GM19468 (cell line): ENCODE measurements around the gene SSPN.

Source experiments
- ATAC-seq: cut with Tn5 transposase; IDR thresholded peaks from one replicate; pipeline ENCODE4 v1.9.1; 2021; ENCODE audit warnings: mild to moderate bottlenecking, moderate library complexity, moderate number of reproducible peaks; ENCODE audit not compliant: unreplicated experiment; ENCODE audit errors: extremely low read depth

The SSPN gene

GRCh38 chr12:26185532-26186320 is 9.6 kb upstream of the SSPN start:
- no peak for ATAC-seq

- ATAC-seq, result no peak
Observed at GRCh38 chr12:26187014-26187798, 8.2 kb upstream of the SSPN start.

GRCh38 chr12:26188127-26188526 is 7.2 kb upstream of the SSPN start:
- ATAC-seq, result no peak

DNA sequence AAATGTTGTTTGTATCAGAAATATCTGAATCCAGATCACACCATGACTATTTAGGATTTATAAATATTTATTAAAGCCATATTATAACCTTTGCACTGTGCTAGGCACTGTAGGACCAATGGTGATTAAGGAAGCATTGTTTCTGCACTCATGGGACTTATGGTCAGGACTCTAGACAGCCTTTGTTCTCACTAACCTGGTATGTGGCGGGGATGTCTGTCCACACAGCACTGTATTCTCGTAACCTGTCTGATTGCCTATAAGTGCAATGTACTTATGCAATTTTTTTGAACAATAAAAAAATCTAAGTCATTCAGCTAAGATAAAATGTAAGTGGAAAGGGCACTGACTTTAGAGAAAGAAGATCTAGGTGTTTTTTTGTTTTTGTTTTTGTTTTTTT is 6.7 kb upstream of the SSPN start:
- ATAC-seq, result no peak

DNA sequence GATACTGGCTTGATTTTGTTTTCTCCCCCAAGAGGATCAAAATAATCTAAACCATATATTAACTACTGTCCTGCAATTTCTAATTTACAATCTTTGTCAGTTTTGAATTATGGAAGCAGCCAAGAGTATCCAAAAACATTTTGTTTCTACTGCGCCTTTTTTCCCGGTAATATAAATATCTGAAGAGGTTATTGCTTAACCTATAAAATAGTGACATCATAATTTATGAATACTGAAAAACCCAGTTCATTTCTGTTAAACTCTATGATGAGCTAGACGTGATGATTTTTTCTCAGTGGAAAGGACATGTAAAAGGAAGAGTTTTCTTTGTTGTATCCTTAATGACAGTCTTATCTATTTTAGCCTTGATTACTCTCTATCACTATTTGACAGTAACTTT is 3.2 kb upstream of the SSPN start:
- no peak for ATAC-seq

- no peak for ATAC-seq
Observed at GRCh38 chr12:26193539-26193938, 1.8 kb upstream of the SSPN start.

DNA sequence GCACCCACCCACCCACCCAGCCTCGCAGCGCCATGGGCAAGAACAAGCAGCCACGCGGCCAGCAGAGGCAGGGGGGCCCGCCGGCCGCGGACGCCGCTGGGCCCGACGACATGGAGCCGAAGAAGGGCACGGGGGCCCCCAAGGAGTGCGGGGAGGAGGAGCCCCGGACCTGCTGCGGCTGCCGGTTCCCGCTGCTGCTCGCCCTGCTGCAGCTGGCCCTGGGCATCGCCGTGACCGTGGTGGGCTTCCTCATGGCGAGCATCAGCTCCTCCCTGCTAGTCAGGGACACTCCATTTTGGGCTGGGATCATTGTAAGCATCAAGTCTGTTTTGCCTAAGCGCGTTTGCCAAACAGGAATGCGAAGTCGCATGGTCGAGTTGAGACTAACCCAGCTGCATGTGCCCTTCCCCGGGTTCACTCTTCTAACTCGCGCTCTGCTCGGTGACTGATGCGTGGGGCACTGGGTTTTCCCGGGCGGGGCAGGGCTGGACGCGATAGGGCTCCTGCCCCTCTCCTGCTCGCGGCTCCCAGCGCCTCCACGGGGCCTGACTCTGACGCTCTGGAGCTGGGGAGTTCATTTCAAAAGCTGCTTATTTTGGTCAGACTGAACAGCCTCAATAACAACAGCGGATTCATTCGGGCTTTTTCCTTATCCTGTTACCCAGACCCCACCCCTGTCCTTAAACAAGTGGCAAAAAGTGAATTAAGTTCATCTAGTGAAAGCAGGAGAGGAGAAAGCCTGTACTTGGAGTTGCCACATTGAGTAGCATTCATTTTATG is 458 bp downstream of the SSPN start:
- ATAC-seq, result no peak

- no peak for ATAC-seq
Observed at GRCh38 chr12:26196421-26196716, 996 bp downstream of the SSPN start.

- ATAC-seq, result no peak
Observed at GRCh38 chr12:26197832-26198231, 2.5 kb downstream of the SSPN start.

DNA sequence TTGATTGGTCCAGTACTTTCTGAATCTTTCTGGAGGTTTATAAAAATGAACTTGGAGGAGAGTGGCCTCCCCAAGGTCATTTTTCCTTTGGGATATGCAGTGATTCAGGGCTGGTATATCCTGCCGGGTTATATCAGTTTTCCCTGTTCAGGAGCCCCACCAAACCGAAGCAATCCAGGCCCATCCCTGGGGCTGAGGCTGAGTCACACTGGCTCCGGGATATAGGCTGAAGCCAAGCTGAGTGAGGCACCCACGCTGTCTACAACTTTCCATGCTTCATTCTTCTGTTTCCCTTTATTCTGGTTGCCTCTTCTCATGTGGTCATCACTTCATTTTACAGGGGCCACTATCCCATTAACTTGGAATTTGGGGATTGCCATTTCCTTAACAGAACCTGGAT is 3.4 kb downstream of the SSPN start:
- no peak for ATAC-seq

GRCh38 chr12:26203167-26203780 is 7.9 kb downstream of the SSPN start:
- ATAC-seq, result no peak

DNA sequence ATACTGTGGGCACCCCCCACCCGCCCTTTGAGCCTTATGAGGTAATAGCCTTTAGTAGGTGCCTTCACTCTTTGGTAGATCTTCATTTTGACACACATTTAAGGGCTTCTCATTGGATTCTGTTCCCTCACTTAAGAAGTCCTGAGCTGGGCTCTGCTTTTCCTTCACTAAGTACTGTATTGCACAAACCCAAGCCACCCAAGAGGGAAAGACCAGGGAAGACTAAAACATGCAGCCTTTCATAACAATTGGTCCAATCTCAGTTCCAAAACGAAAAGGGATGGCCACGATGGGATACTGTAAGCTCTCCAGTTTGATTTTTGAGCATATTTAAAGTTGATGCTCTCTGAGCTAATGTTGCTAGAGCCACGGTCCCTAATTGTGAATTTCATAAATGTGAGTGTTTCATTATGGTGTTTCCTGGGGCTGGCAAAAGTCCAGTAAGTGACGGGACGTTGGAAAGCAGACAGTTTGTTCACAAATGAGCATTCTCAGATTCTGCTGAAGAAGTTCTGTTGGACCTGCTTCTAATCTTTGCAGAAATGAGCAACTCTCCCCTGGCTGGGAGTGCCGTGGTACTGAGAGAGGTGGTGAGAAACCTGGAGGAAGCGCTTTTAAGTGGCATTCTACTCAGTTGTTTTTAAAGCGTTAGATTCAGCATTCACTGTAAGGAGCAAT is 9.4 kb downstream of the SSPN start:
- ATAC-seq, result no peak

- no peak for ATAC-seq
Observed at GRCh38 chr12:26205298-26205697, 9.9 kb downstream of the SSPN start.

DNA sequence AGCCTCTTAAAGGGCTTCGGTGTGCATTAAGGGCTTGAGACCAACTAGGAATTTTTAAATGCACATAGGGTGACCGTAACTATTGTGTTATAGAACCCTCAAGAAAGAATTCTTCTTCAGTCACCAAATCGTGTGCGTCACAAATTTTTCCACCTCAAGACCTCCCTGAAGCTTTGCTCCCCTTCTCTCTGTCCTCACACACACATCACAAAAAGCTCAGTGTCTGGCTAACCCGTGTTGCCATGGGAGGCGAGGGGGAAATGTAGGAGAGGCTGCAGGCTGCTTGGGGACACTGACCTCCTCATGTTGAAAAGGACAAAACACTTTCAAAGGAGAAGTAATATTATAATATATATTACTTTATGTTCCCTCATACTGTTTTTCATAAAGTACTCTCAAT is 10.6 kb downstream of the SSPN start:
- no peak for ATAC-seq

DNA sequence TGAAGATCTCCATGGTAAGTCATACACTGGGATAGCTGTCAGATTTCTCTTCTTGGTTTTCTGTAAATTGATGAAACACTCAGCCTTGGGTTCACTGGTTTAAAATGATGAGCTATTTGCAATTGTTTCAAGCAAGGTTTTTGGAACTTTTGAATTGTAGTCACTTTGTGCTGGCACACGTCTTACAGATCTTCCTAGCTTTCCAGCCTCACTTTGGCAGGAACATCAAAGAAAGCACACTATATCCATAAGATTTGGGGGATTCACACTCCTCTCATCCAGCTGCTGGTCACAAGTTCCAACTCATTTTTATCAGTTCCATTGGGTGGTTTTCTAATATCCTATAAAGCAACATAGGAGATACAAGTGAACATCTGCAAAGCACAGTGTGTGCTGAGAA is 16.0 kb downstream of the SSPN start:
- no peak for ATAC-seq

DNA sequence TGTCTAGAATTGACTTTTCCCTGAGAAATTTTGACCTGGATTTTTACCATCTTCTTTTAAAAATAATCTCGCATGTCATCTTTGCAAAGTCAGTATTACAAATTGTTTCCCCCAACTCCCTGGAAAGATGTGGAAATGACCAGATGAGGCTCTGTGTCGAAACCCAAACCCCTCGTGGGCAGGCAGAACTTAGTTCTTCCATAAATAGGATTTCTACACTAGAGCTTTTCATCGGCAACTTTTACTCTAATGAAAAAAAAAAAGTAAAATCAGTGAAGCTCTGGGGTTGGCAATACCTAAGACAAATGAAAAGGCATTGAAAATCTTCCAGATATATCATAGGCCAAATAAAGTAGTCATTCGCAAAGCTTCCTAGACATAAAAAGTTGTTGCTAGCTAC is 17.0 kb downstream of the SSPN start:
- no peak for ATAC-seq

DNA sequence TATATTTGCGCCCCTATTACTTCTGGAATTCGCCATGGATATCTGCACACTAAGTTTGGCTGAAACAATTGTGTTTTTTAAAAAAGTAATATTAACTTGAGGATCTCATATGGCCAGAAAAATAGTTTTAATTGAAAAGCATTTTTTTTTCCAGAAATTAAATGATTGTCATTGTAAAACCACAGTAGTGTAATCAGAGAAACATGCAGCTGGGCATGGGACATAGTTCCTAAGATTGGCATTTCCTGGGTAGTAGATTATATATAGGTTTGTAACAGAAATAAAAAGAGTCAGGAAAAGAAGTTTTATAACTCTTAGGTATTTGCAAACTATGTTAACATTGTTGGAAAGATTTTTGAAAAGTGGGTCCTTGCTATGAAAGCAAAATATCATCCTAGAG is 17.6 kb downstream of the SSPN start:
- ATAC-seq, result no peak

GRCh38 chr12:26214121-26214520 is 18.7 kb downstream of the SSPN start:
- ATAC-seq, result no peak

DNA sequence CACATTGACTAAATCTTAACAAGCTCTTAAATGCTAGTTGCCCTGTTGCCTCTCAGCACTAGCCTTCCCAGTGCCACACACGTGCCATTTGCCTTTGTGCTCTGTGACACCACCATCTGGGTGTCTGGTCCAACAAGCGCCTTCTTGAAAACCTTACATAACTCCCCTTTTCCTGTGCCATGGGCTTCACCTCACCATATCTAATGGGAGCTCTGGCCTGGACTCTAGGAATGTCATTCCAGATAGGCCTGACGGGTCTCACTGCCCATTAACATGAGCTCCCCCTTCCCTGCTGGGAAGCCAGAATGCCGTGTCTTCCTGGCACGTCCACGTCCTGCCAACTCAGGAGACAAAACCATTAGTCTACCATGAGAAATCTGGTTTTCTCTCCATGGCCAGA is 24.4 kb downstream of the SSPN start:
- ATAC-seq, result no peak

GRCh38 chr12:26224657-26225056 is 29.3 kb downstream of the SSPN start:
- no peak for ATAC-seq
